Fibroblast of lung (primary cell): ENCODE measurements around the gene RASSF4. TPM values are rescaled to one million over a fixed set of nuclear protein-coding genes. Genes with fewer than 3 reads are reported as not detected.

ENCODE experiments used
- DNase-seq, 2 donors: peaks; one replicate each; pipeline versions ENCODE4 v3.0.0 to v3.0.0-alpha.2; 2010; ENCODE audit warnings: low read depth in 2 of 2
- H2AFZ ChIP-seq: 2 replicates; pipeline ENCODE4 v1.5.1; 2012; ENCODE audit warnings: low read length, control low read depth, inconsistent platforms
- H3K27ac ChIP-seq: 2 replicates; pipeline ENCODE4 v1.5.1; 2011; ENCODE audit warnings: low read length, control low read depth; ENCODE audit not compliant: insufficient read depth
- H3K27me3 ChIP-seq: 2 replicates; pipeline ENCODE4 v1.5.1; 2011; ENCODE audit warnings: mild to moderate bottlenecking, low read length; ENCODE audit not compliant: control insufficient read depth, insufficient read depth
- H3K36me3 ChIP-seq: 2 replicates; pipeline ENCODE4 v1.5.1; 2011; ENCODE audit warnings: low read length; ENCODE audit not compliant: control insufficient read depth, insufficient read depth
- H3K4me1 ChIP-seq: 2 replicates; pipeline ENCODE4 v1.5.1; 2011; ENCODE audit warnings: low read length; ENCODE audit not compliant: control insufficient read depth, insufficient read depth; ENCODE audit errors: extremely low read depth
- H3K4me2 ChIP-seq: 2 replicates; pipeline ENCODE4 v1.5.1; 2011; ENCODE audit warnings: low read length, control low read depth; ENCODE audit not compliant: insufficient read depth; ENCODE audit errors: extremely low read depth
- H3K4me3 ChIP-seq, 4 experiments: fragments of 200-600 bp in 1 of 4; sonication (generic) in 1 of 4; replicated peaks in 1 of 4; 2 replicates each; pipeline ENCODE4 v1.5.1; 2011 to 2016; ENCODE audit warnings: low read length in 4 of 4, low read depth in 3 of 4, mild to moderate bottlenecking in 3 of 4, control low read depth in 2 of 4, inconsistent platforms in 1 of 4, mixed read lengths in 1 of 4; ENCODE audit not compliant: insufficient read depth in 1 of 4; ENCODE audit errors: control extremely low read depth in 1 of 4
- H3K79me2 ChIP-seq: 2 replicates; pipeline ENCODE4 v1.5.1; 2012; ENCODE audit warnings: mild to moderate bottlenecking, low read length, inconsistent platforms; ENCODE audit not compliant: control insufficient read depth, insufficient read depth
- H3K9ac ChIP-seq: 2 replicates; pipeline ENCODE4 v1.5.1; 2011; ENCODE audit warnings: mild to moderate bottlenecking, low read length, control low read depth; ENCODE audit not compliant: insufficient read depth
- H3K9me3 ChIP-seq: 2 replicates; pipeline ENCODE4 v1.5.1; 2012; ENCODE audit warnings: low read depth, low read length; ENCODE audit not compliant: control insufficient read depth, insufficient read depth
- H4K20me1 ChIP-seq: 2 replicates; pipeline ENCODE4 v1.5.1; 2011; ENCODE audit warnings: low read length; ENCODE audit not compliant: control insufficient read depth, insufficient read depth; ENCODE audit errors: extremely low read depth
- CTCF ChIP-seq, 2 donors: IDR thresholded peaks in 1 of 2; conservative IDR thresholded peaks in 1 of 2; 1 replicate in 1 of 2; 2 replicates in 1 of 2; pipeline ENCODE4 v1.5.1; 2011 to 2012; ENCODE audit warnings: low read length in 2 of 2, control low read depth in 1 of 2, inconsistent platforms in 1 of 2, low read depth in 1 of 2, mild to moderate bottlenecking in 1 of 2
- EZH2 ChIP-seq: IDR thresholded peaks from 2 replicates; pipeline ENCODE4 v1.5.1; 2012; ENCODE audit warnings: low read length, control low read depth, mild to moderate bottlenecking; ENCODE audit errors: missing control alignments
- polyA plus RNA-seq, 2 donors: library from polyadenylated mRNA; depleted of rRNA in 1 of 2; stranded (reverse) in 1 of 2; unstranded in 1 of 2; fragments of >200 nt; gene quantifications; 2 replicates each; pipeline ENCODE4 v1.2.1, GENCODE V29; 2011 to 2012; ENCODE audit warnings: missing spikeins in 1 of 2
- total RNA-seq: library from RNA; depleted of rRNA; stranded (reverse); fragments of >200 nt; gene quantifications from 2 replicates; pipeline ENCODE4 v1.2.1, GENCODE V29; 2014

RASSF4 gene
- total and polyA plus RNA-seq, 2 donors (not counting 1 experiment from before 2014, with no cell fraction given), result 6.4 to 11.4 TPM

- Histone ChIP-seq H4K20me1 (no peaks in the 10 kb centered on the region), H3K79me2 (no peaks in the 10 kb centered on the region), H3K4me2 (no peak overlapping the region), H3K27me3 (no peaks in the 10 kb centered on the region), H3K9ac (no peak overlapping the region), H3K9me3 (no peaks in the 10 kb centered on the region), H3K36me3 (no peaks in the 10 kb centered on the region), H3K4me3 (no peak overlapping the region), H3K4me1 (no peaks in the 10 kb centered on the region), H3K27ac (no peak overlapping the region), H2AFZ (no peak overlapping the region)
- DNase-seq, result no peak
- TF ChIP-seq EZH2, result no peak
- TF ChIP-seq CTCF (conservative IDR thresholded peaks at IDR 0.05 in 1 of 2, IDR thresholded peaks at IDR 0.05 in 1 of 2; ENCODE audit: low read depth in 1 of 2, low read length in 2 of 2), result no peak
Observed at GRCh38 chr10:44931621-44932516, 27.7 kb upstream of the RASSF4 start.

GRCh38 chr10:44932517-44933450 is 26.8 kb upstream of the RASSF4 start:
- no peaks in the 10 kb centered on the region for H3K79me2 ChIP-seq
- peak; percentile 68 to 79 for DNase-seq
- TF ChIP-seq CTCF (conservative IDR thresholded peaks at IDR 0.05 in 1 of 2, IDR thresholded peaks at IDR 0.05 in 1 of 2; ENCODE audit: low read depth in 1 of 2, low read length in 2 of 2) (peak; percentile 98 to 99), EZH2 (no peak)
- H3K4me3 ChIP-seq, result no peak overlapping the region
- no peaks in the 10 kb centered on the region for H3K4me1 ChIP-seq
- no peak overlapping the region for H3K27ac ChIP-seq
- no peaks in the 10 kb centered on the region for H3K27me3 ChIP-seq
- no peak overlapping the region for H3K9ac ChIP-seq
- no peaks in the 10 kb centered on the region for H3K36me3 ChIP-seq
- no peaks in the 10 kb centered on the region for H3K9me3 ChIP-seq
- H3K4me2 ChIP-seq, result no peak overlapping the region
- H4K20me1 ChIP-seq, result no peaks in the 10 kb centered on the region
- H2AFZ ChIP-seq, result peak overlapping the region; percentile 60
